HG03108 (cell line): ENCODE measurements around the gene FUT8.

Experiments
- ATAC-seq: cut with Tn5 transposase; IDR thresholded peaks from one replicate; pipeline ENCODE4 v1.9.1; 2021; ENCODE audit warnings: moderate library complexity; ENCODE audit not compliant: unreplicated experiment

The FUT8 gene

GRCh38 chr14:65486863-65487262 is 74.3 kb downstream of the FUT8 start:
- no peak for ATAC-seq

GRCh38 chr14:65487783-65488494 is 75.4 kb downstream of the FUT8 start:
- ATAC-seq = no peak

GRCh38 chr14:65491274-65491673 is 78.7 kb downstream of the FUT8 start:
- ATAC-seq = no peak

GRCh38 chr14:65492266-65492665 is 79.7 kb downstream of the FUT8 start:
- ATAC-seq = no peak

- ATAC-seq = no peak
Measured at GRCh38 chr14:65495196-65495595, 82.7 kb downstream of the FUT8 start.

GRCh38 chr14:65496178-65496993 is 83.9 kb downstream of the FUT8 start:
- no peak for ATAC-seq

- no peak for ATAC-seq
Measured at GRCh38 chr14:65499138-65499537, 86.6 kb downstream of the FUT8 start.

- no peak for ATAC-seq
Measured at GRCh38 chr14:65500075-65500474, 87.5 kb downstream of the FUT8 start.

- ATAC-seq = no peak
Measured at GRCh38 chr14:65501328-65501727, 88.8 kb downstream of the FUT8 start.

- ATAC-seq = no peak
Measured at GRCh38 chr14:65502676-65503124, 90.2 kb downstream of the FUT8 start.

- no peak for ATAC-seq
Measured at GRCh38 chr14:65503771-65504170, 91.2 kb downstream of the FUT8 start.

- no peak for ATAC-seq
Measured at GRCh38 chr14:65506801-65507200, 94.3 kb downstream of the FUT8 start.

GRCh38 chr14:65509842-65510241 is 97.3 kb downstream of the FUT8 start:
- ATAC-seq = no peak

GRCh38 chr14:65513671-65514070 is 101.1 kb downstream of the FUT8 start:
- ATAC-seq = no peak

- no peak for ATAC-seq
Measured at GRCh38 chr14:65517635-65518542, 105.4 kb downstream of the FUT8 start.

GRCh38 chr14:65528069-65528468 is 115.5 kb downstream of the FUT8 start:
- no peak for ATAC-seq

- ATAC-seq = no peak
Measured at GRCh38 chr14:65531148-65531547, 118.6 kb downstream of the FUT8 start.

- ATAC-seq = no peak
Measured at GRCh38 chr14:65533736-65534404, 121.3 kb downstream of the FUT8 start.

GRCh38 chr14:65536781-65537423 is 124.4 kb downstream of the FUT8 start:
- ATAC-seq = no peak

GRCh38 chr14:65548878-65549277 is 136.3 kb downstream of the FUT8 start:
- no peak for ATAC-seq
